Endodermal cell (in vitro differentiated cells): ENCODE data around the gene UCP1. TPM values are rescaled to one million over a fixed set of nuclear protein-coding genes. Genes with fewer than 3 reads are reported as not detected.

ENCODE experiments used
- DNase-seq: peaks from one replicate; pipeline ENCODE4 v3.0.0-alpha.2; 2017
- H3K27ac ChIP-seq: 2 replicates; pipeline ENCODE4 v1.5.1; 2013; ENCODE audit warnings: mild to moderate bottlenecking, low read depth, low read length, moderate library complexity
- H3K27me3 ChIP-seq: 2 replicates; pipeline ENCODE4 v1.6.1; 2013; ENCODE audit warnings: mild to moderate bottlenecking, low read length, moderate library complexity; ENCODE audit not compliant: insufficient read depth, control insufficient read depth, poor library complexity, severe bottlenecking
- H3K36me3 ChIP-seq: 2 replicates; pipeline ENCODE4 v1.7.0; 2013; ENCODE audit warnings: mild to moderate bottlenecking, low read length, moderate library complexity; ENCODE audit not compliant: control insufficient read depth, insufficient read depth
- H3K4me1 ChIP-seq: one replicate; pipeline ENCODE4 v1.7.0; 2013; ENCODE audit warnings: low read length; ENCODE audit not compliant: control insufficient read depth, insufficient read depth
- H3K4me3 ChIP-seq: 2 replicates; pipeline ENCODE4 v1.5.1; 2013; ENCODE audit warnings: mild to moderate bottlenecking, low read length, moderate library complexity
- H3K9ac ChIP-seq: 2 replicates; pipeline ENCODE4 v1.6.1; 2013; ENCODE audit warnings: mild to moderate bottlenecking, low read length, moderate library complexity; ENCODE audit not compliant: poor library complexity, severe bottlenecking; ENCODE audit errors: extremely low read depth
- H3K9me3 ChIP-seq: 2 replicates; pipeline ENCODE4 v1.6.1; 2013; ENCODE audit warnings: mild to moderate bottlenecking, low read length, moderate library complexity; ENCODE audit not compliant: control insufficient read depth
- H3K27ac Mint-ChIP-seq: 2 replicates; pipeline ENCODE4 v1.8.0; 2020; ENCODE audit warnings: mixed read lengths
- H3K27me3 Mint-ChIP-seq: 2 replicates; pipeline ENCODE4 v1.8.0; 2021; ENCODE audit warnings: mild to moderate bottlenecking, mixed read lengths; ENCODE audit not compliant: insufficient read depth
- H3K36me3 Mint-ChIP-seq: 2 replicates; pipeline ENCODE4 v1.8.0; 2020; ENCODE audit warnings: low read depth, mixed read lengths
- H3K4me1 Mint-ChIP-seq: 2 replicates; pipeline ENCODE4 v1.8.0; 2020; ENCODE audit warnings: mixed read lengths
- H3K4me3 Mint-ChIP-seq: 2 replicates; pipeline ENCODE4 v1.8.0; 2020; ENCODE audit warnings: mild to moderate bottlenecking, moderate library complexity, mixed read lengths
- H3K9me3 Mint-ChIP-seq: 2 replicates; pipeline ENCODE4 v1.8.0; 2020; ENCODE audit warnings: mild to moderate bottlenecking, mixed read lengths
- WGBS, 2 experiments: methylation state at CpG; one replicate each; pipeline versions ENCODE4 v1.1.5 to v1.1.7; 2013; ENCODE audit warnings: missing lambda C conversion rate in 2 of 2, mixed read lengths in 1 of 2; ENCODE audit not compliant: insufficient coverage in 1 of 2, insufficient read length in 1 of 2; 5-methylcytosine and 5-hydroxymethylcytosine counted together
- total RNA-seq, 2 donors: library from RNA; stranded (reverse); fragmentation: NEBNext Ultra II Directional in 1 of 2; extraction: Animal tissue kit (Norgen Biotek cat#: 25700) in 1 of 2; gene quantifications; 2 replicates in 1 of 2; 3 replicates in 1 of 2; pipeline ENCODE4 v1.2.1, GENCODE V29; 2021
- TF ChIP-seq, protein P1 (sequence below): fragments of 200-600 bp; sonication (generic); conservative IDR thresholded peaks from 2 replicates; pipeline ENCODE4 v1.5.0; 2021; ENCODE audit warnings: antibody characterized with exemption, mild to moderate bottlenecking

The UCP1 gene
- total RNA-seq, 2 donors from 2014 or later = 0.24 TPM; not detected in 1

DNA sequence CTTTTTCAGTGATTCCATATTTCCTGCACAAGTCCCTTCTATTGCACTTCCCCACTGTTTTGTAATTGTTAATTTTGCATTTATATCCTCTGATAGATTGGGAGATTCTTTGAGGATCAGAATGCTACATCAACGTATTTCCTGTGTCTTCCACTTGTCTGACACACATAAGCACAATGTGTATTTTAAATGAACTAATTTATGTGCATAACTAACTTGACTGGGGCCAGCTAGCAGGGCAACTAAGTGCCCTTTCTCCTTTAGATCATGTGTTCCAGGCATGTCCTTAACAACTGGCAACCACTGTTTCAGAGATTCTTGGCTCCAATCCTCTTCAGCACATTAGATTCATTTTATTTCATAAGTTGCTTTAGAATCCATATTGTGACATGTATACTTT, 15.7 kb upstream of the UCP1 start:
- no peaks in the 10 kb centered on the region for H3K9me3 Mint-ChIP-seq
- 75% methylated on average over 1 of the region's 1 CpG; no CpG with 5 or more reads in 1 of the 2 experiments for WGBS, 2 experiments
- no peak for DNase-seq
- Histone ChIP-seq H3K36me3 (no peaks in the 10 kb centered on the region), H3K9ac (no peak overlapping the region), H3K9me3 (no peaks in the 10 kb centered on the region), H3K4me1 (no peaks in the 10 kb centered on the region), H3K27me3 (peaks cover 7% of the 10 kb centered on the region), H3K4me3 (no peak overlapping the region), H3K27ac (no peak overlapping the region)
- no peak overlapping the region for H3K4me3 Mint-ChIP-seq
- H3K4me1 Mint-ChIP-seq = no peaks in the 10 kb centered on the region
- H3K36me3 Mint-ChIP-seq = no peaks in the 10 kb centered on the region
- peaks cover 24% of the 10 kb centered on the region for H3K27me3 Mint-ChIP-seq
- TF ChIP-seq, protein P1, sequence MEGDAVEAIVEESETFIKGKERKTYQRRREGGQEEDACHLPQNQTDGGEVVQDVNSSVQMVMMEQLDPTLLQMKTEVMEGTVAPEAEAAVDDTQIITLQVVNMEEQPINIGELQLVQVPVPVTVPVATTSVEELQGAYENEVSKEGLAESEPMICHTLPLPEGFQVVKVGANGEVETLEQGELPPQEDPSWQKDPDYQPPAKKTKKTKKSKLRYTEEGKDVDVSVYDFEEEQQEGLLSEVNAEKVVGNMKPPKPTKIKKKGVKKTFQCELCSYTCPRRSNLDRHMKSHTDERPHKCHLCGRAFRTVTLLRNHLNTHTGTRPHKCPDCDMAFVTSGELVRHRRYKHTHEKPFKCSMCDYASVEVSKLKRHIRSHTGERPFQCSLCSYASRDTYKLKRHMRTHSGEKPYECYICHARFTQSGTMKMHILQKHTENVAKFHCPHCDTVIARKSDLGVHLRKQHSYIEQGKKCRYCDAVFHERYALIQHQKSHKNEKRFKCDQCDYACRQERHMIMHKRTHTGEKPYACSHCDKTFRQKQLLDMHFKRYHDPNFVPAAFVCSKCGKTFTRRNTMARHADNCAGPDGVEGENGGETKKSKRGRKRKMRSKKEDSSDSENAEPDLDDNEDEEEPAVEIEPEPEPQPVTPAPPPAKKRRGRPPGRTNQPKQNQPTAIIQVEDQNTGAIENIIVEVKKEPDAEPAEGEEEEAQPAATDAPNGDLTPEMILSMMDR = no peak
- H3K27ac Mint-ChIP-seq = no peak overlapping the region

- TF ChIP-seq, protein P1 = no peak
- DNase-seq = no peak
- H3K27ac Mint-ChIP-seq = no peak overlapping the region
These were observed 12.3 kb upstream of the UCP1 start for GRCh38 chr4:140581078-140581477.

GRCh38 chr4:140579278-140579677, 10.5 kb upstream of the UCP1 start:
- no peaks in the 10 kb centered on the region for H3K9me3 ChIP-seq
- no peak overlapping the region for H3K9ac ChIP-seq
- Mint-ChIP-seq H3K27ac (no peak overlapping the region), H3K9me3 (no peaks in the 10 kb centered on the region), H3K27me3 (peaks cover 30% of the 10 kb centered on the region), H3K4me1 (no peaks in the 10 kb centered on the region), H3K4me3 (no peak overlapping the region), H3K36me3 (no peaks in the 10 kb centered on the region)
- 92 to 100% methylated on average over 3 to 27 of the region's 27 CpGs for WGBS, 2 experiments
- no peak for DNase-seq
- H3K27ac ChIP-seq = no peak overlapping the region
- H3K4me1 ChIP-seq = no peaks in the 10 kb centered on the region
- no peak overlapping the region for H3K4me3 ChIP-seq
- no peaks in the 10 kb centered on the region for H3K27me3 ChIP-seq
- H3K36me3 ChIP-seq = no peaks in the 10 kb centered on the region
- TF ChIP-seq, protein P1 = no peak

More at GRCh38 chr4:140581078-140581477, 12.3 kb upstream of the UCP1 start:
- Histone ChIP-seq H3K4me1 (no peaks in the 10 kb centered on the region), H3K36me3 (no peaks in the 10 kb centered on the region), H3K4me3 (no peak overlapping the region), H3K27me3 (no peaks in the 10 kb centered on the region), H3K9ac (no peak overlapping the region), H3K27ac (no peak overlapping the region), H3K9me3 (no peaks in the 10 kb centered on the region)
- no peaks in the 10 kb centered on the region for H3K9me3 Mint-ChIP-seq
- peaks cover 30% of the 10 kb centered on the region for H3K27me3 Mint-ChIP-seq
- H3K36me3 Mint-ChIP-seq = no peaks in the 10 kb centered on the region
- no peak overlapping the region for H3K4me3 Mint-ChIP-seq
- WGBS, 2 experiments = 93 to 100% methylated on average over 2 of the region's 3 CpGs
- H3K4me1 Mint-ChIP-seq = no peaks in the 10 kb centered on the region
